GM18951 (cell line): ENCODE data around the gene TNFRSF25.
"Not testable (repeated sequence)": the region's sequence is repeated elsewhere in the genome, so short reads cannot be mapped to it uniquely, and the experiment has no call there.

Experiments
- POLR2A ChIP-seq: IDR thresholded peaks from 4 replicates; pipeline ENCODE4 v1.6.1; 2011; ENCODE audit warnings: mild to moderate bottlenecking; ENCODE audit not compliant: insufficient read length, insufficient read depth; ENCODE audit errors: extremely low read depth
- in situ Hi-C: fragments of 300-500 bp; cut with MboI; formaldehyde crosslinking; loops from one replicate; pipeline ENCODE4 v1.12.0; 2022; ENCODE audit warnings: low sequenced_read_pairs, mixed read lengths, inconsistent platforms; ENCODE audit not compliant: unreplicated experiment

TNFRSF25 gene

DNA sequence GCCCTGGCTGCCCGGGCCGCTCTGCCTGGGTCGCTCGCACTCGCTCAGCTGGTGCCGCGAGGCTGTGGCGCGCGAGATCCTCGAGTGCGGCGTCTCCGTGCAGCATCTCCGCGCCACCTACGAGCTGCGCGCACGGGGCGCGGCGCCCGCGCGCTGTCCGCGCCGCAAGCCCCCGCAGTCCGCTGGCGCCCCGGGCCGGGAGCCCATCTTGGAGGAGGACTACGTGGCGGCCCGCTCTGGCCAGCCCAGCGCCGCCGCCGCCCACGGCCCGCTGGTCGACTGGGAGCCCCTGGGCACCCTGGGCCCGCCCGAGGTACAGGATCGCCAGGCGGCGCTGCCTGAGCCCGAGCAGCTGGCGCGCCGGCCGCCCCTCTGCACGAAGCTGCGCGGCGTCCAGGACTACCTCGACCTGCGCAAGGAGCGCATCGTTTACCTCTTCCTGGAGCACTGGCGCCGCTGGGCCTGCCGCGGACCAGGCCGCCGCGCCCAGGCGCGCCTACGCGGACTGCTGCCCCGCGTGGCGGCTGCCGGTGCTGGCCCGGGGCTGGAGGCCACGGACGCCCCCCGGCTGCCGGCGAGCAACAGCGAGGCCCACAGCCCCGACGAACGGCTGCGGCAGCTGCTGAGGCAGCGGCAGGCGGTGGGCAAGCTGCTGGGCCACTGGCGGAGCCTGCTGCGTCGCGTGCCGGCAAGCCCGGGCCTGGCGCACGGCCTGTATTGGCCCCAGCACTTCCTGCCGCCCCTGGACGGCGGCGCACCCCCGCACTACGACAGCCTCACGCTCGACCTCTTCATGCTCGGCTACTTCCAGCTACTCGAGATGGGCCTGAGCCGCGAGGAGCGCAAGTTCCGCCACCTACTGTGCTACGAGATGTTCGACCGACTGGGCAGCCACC is 10.9 kb downstream of the TNFRSF25 start:
- TF ChIP-seq POLR2A, result no peak
- in situ Hi-C loops, result no loop called here

- in situ Hi-C loops, result not testable (repeated sequence)
Measured at GRCh38 chr1:6453895-6454855, 11.8 kb downstream of the TNFRSF25 start.

- in situ Hi-C loops, result no loop called here
- no peak for TF ChIP-seq POLR2A
Measured at GRCh38 chr1:6450943-6451373, 15.0 kb downstream of the TNFRSF25 start.

GRCh38 chr1:6450486-6450885 is 15.5 kb downstream of the TNFRSF25 start:
- in situ Hi-C loops, result not testable (repeated sequence)

GRCh38 chr1:6450005-6450450 is 15.9 kb downstream of the TNFRSF25 start:
- no peak for TF ChIP-seq POLR2A
- in situ Hi-C loops, result no loop called here

DNA sequence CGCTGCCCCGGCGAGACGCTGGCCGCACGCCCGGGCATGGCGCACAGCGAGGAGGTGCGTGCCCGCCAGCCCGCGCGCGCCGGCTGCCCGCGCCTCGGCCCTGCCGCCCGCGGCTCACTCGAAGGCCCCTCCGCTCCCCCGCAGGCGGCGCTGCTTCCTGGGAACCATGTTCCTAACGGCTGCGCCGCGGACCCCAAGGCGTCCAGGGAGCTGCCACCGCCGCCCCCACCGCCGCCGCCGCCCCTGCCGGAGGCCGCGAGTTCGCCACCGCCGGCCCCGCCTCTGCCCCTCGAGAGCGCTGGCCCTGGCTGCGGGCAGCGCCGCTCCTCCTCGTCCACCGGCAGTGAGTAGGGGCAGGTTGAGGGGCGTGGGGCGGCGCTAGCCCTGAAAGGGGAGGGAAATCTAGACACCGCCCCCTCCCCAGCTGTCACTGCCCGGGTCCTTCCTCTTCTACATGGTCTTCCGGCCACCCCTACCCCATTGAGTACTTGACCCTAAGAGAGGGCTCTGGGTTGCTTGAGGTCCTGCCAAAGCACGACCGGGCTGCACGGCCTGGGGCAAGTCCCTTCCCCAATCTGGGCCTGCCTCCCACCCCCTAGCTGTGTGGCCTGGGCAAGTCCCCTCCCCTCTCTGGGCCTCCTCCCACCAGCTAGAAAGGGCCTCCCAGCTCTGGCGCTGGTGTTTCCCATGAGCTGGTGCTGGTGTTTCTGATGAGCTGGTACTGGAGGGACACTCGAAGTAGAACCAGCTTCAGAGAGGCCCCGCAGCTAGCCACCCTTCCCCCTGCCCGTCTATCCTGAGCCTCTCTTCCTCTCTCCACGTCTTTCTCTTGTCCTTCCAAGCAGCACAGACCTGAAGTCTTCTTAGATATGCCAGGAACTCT is 17.0 kb downstream of the TNFRSF25 start:
- in situ Hi-C loops, result no loop called here
- no peak for TF ChIP-seq POLR2A

GRCh38 chr1:6447818-6448748 is 17.9 kb downstream of the TNFRSF25 start:
- TF ChIP-seq POLR2A, result no peak
- in situ Hi-C loops, result no loop called here

DNA sequence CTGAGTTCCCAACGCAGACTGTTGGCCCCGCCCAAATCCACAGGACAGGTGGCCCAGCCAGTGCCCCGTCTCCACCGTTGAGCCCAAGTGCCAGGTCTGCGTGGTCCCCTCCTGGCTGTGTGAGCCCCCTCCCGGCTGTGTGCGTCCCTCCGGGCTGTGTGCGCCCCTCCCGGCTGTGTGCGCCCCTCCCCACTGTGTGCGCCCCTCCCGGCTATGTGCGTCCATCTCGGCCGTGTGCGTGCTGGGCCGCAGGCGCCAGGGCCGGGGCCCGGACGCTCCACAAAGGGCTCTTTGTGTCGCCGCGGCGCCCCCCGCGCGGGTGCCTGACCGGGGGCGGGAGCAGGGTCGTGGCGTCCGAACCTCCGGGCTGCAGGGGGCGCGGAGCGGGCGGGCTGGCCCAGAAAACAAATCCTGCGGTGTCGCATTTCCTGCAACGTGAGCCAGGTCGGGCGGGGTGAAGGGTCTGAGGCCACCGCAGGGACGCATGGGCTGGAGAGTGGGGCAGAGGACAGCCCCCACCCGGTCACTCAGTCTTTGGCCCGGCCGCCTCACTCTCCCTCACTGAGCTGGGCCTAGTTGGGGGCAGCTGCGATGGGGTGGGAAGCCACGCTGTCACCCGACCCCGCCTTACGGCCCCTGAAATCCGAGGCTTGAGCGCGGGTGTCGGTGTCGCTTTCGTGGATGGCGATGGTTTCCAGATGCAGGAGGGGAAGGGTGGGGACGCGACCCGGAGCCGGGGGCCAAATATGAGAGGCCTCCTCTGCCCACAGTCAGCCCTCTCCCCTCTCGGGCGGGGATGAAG is 18.8 kb downstream of the TNFRSF25 start:
- in situ Hi-C loops, result no loop called here
- no peak for TF ChIP-seq POLR2A

- TF ChIP-seq POLR2A, result no peak
- in situ Hi-C loops, result no loop called here
Measured at GRCh38 chr1:6446665-6447015, 19.3 kb downstream of the TNFRSF25 start.

- in situ Hi-C loops, result not testable (repeated sequence)
Measured at GRCh38 chr1:6445929-6446328, 20.0 kb downstream of the TNFRSF25 start.

- in situ Hi-C loops, result no loop called here
- no peak for TF ChIP-seq POLR2A
Measured at GRCh38 chr1:6445062-6445763, 20.8 kb downstream of the TNFRSF25 start.

DNA sequence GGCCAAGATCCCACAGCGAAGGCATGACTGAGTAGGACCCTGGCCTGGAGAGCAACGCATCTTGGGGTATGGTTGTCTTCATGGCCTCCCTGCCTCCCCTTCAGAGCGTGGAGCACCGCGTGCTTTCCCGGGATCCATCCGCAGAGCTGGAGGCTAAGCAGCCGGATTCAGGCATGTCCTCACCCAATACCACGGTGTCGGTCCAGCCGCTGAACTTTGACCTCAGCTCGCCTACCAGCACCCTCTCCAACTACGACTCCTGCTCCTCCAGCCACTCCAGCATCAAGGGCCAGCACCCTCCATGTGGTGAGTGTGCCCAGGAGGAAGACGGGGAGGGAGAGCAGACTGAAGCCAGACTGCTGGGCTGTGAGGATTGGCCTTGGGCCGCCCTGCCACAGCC is 21.6 kb downstream of the TNFRSF25 start:
- in situ Hi-C loops, result no loop called here
- no peak for TF ChIP-seq POLR2A
